ENCODE results near the gene NUFIP1. TPM values are rescaled to one million over a fixed set of nuclear protein-coding genes. Genes with fewer than 3 reads are reported as not detected.
A peak's percentile ranks its signal among the peaks of the same experiment; 100 is the strongest.

Gene NUFIP1
- total and polyA plus RNA-seq, 2 donors (not counting 1 experiment from before 2014, with no cell fraction given) = 3.5 to 5.3 TPM

DNA sequence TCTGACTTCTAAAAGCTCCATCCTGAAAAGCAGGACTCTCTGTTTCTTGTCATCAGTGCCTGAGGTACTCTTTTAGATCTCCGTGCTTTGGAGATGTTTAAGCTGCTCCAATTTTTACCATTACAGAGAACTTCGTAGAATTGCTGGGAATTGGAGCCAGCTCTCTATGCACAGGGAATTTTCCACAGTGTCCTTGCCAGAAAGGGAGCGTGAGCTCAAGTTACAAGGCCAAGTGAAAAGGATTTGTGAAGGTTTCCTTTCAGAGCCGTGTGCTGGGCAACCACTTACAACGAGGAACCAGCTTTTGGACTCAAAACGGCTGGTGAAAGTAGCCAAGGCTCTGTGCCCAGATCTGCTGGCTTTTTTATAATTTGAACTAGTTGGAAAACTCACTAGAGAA is 82.6 kb downstream of the NUFIP1 start:
- Histone ChIP-seq H4K20me1 (ENCODE audit: control insufficient read depth, extremely low read depth, insufficient read depth, low read length) (no peaks in the 10 kb centered on the region), H3K27me3 (ENCODE audit: control insufficient read depth, insufficient read depth, low read length) (no peaks in the 10 kb centered on the region), H3K9me3 (ENCODE audit: control insufficient read depth, insufficient read depth, low read depth, low read length) (no peaks in the 10 kb centered on the region), H3K79me2 (ENCODE audit: control insufficient read depth, insufficient read depth, low read length) (no peaks in the 10 kb centered on the region), H3K4me3 (replicated peaks in 1 of 4; ENCODE audit: control extremely low read depth in 1 of 4, insufficient read depth in 1 of 4, low read depth in 3 of 4, low read length in 4 of 4) (no peak overlapping the region), H3K36me3 (ENCODE audit: control insufficient read depth, insufficient read depth, low read length) (no peaks in the 10 kb centered on the region), H3K4me1 (ENCODE audit: control insufficient read depth, extremely low read depth, insufficient read depth, low read length) (peaks cover 30% of the 10 kb centered on the region), H3K9ac (ENCODE audit: insufficient read depth, low read length) (no peak overlapping the region), H3K4me2 (ENCODE audit: extremely low read depth, insufficient read depth, low read length) (peak overlapping the region; percentile 56), H2AFZ (ENCODE audit: low read length) (peak overlapping the region; percentile 33), H3K27ac (ENCODE audit: insufficient read depth, low read length) (no peak overlapping the region)
- DNase-seq (ENCODE audit: low read depth in 2 of 2) = peak; percentile 77 to 81
- TF ChIP-seq, protein P1, sequence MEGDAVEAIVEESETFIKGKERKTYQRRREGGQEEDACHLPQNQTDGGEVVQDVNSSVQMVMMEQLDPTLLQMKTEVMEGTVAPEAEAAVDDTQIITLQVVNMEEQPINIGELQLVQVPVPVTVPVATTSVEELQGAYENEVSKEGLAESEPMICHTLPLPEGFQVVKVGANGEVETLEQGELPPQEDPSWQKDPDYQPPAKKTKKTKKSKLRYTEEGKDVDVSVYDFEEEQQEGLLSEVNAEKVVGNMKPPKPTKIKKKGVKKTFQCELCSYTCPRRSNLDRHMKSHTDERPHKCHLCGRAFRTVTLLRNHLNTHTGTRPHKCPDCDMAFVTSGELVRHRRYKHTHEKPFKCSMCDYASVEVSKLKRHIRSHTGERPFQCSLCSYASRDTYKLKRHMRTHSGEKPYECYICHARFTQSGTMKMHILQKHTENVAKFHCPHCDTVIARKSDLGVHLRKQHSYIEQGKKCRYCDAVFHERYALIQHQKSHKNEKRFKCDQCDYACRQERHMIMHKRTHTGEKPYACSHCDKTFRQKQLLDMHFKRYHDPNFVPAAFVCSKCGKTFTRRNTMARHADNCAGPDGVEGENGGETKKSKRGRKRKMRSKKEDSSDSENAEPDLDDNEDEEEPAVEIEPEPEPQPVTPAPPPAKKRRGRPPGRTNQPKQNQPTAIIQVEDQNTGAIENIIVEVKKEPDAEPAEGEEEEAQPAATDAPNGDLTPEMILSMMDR (conservative IDR thresholded peaks at IDR 0.05 in 1 of 2, IDR thresholded peaks at IDR 0.05 in 1 of 2; ENCODE audit: low read depth in 1 of 2, low read length in 2 of 2) = no peak
- TF ChIP-seq EZH2 (IDR thresholded peaks at IDR 0.05; ENCODE audit: low read length, missing control alignments) = no peak

DNA sequence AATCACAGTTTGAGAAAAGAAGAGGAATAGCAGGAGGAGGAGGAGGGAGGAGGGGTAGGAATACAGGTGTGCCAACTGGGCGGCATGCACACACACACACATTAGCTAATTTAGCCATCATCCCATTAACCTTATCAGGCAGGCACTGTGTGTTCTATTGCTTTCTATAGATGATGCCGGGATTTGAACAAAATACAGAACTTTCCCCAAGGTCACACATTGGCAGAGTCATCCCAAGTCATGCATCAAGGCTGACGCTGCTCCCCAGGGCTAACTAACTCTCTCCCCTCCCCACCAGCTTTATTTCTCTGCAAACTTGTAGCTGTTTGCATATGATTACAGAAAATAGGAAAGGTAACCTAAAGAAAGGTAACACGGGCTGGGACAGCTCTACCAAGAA is 83.0 kb downstream of the NUFIP1 start:
- H3K4me3 ChIP-seq (replicated peaks in 1 of 4; ENCODE audit: control extremely low read depth in 1 of 4, insufficient read depth in 1 of 4, low read depth in 3 of 4, low read length in 4 of 4) = no peak overlapping the region
- H3K27ac ChIP-seq (ENCODE audit: insufficient read depth, low read length) = no peak overlapping the region
- H3K4me2 ChIP-seq (ENCODE audit: extremely low read depth, insufficient read depth, low read length) = no peak overlapping the region
- H3K79me2 ChIP-seq (ENCODE audit: control insufficient read depth, insufficient read depth, low read length) = no peaks in the 10 kb centered on the region
- H3K9ac ChIP-seq (ENCODE audit: insufficient read depth, low read length) = no peak overlapping the region
- no peak overlapping the region for H2AFZ ChIP-seq (ENCODE audit: low read length)
- H3K27me3 ChIP-seq (ENCODE audit: control insufficient read depth, insufficient read depth, low read length) = peaks cover under 1% of the 10 kb centered on the region
- no peaks in the 10 kb centered on the region for H4K20me1 ChIP-seq (ENCODE audit: control insufficient read depth, extremely low read depth, insufficient read depth, low read length)
- no peak for TF ChIP-seq EZH2 (IDR thresholded peaks at IDR 0.05; ENCODE audit: low read length, missing control alignments)
- TF ChIP-seq, protein P1 (conservative IDR thresholded peaks at IDR 0.05 in 1 of 2, IDR thresholded peaks at IDR 0.05 in 1 of 2; ENCODE audit: low read depth in 1 of 2, low read length in 2 of 2) = no peak
- no peak for DNase-seq (ENCODE audit: low read depth in 2 of 2)
- H3K4me1 ChIP-seq (ENCODE audit: control insufficient read depth, extremely low read depth, insufficient read depth, low read length) = peaks cover 30% of the 10 kb centered on the region
- no peaks in the 10 kb centered on the region for H3K9me3 ChIP-seq (ENCODE audit: control insufficient read depth, insufficient read depth, low read depth, low read length)
- no peaks in the 10 kb centered on the region for H3K36me3 ChIP-seq (ENCODE audit: control insufficient read depth, insufficient read depth, low read length)

DNA sequence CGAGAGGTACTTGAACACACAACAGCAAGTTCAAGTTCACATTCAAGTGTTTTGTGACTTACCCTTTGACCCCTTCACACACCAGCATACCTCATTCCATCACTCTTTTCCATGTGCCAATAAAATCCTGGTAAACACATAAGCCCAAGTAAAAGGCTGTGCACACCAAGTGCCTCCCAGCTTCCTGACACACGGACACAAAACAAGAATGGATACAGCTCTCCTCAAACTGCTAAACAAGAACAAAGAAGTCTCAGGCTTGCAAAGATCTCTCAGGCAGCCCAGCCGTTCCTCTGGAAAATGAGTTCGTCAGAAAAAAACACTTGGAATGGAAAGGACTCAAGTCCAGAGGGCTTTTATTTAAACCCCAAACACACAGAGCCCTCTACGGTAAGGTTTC is 83.7 kb downstream of the NUFIP1 start:
- no peak overlapping the region for H3K4me3 ChIP-seq (replicated peaks in 1 of 4; ENCODE audit: control extremely low read depth in 1 of 4, insufficient read depth in 1 of 4, low read depth in 3 of 4, low read length in 4 of 4)
- no peak overlapping the region for H3K9ac ChIP-seq (ENCODE audit: insufficient read depth, low read length)
- TF ChIP-seq, protein P1 (conservative IDR thresholded peaks at IDR 0.05 in 1 of 2, IDR thresholded peaks at IDR 0.05 in 1 of 2; ENCODE audit: low read depth in 1 of 2, low read length in 2 of 2) = no peak
- TF ChIP-seq EZH2 (IDR thresholded peaks at IDR 0.05; ENCODE audit: low read length, missing control alignments) = no peak
- H3K27me3 ChIP-seq (ENCODE audit: control insufficient read depth, insufficient read depth, low read length) = peaks cover 2% of the 10 kb centered on the region
- peak overlapping the region; percentile 78 for H3K4me2 ChIP-seq (ENCODE audit: extremely low read depth, insufficient read depth, low read length)
- H2AFZ ChIP-seq (ENCODE audit: low read length) = no peak overlapping the region
- no peaks in the 10 kb centered on the region for H3K9me3 ChIP-seq (ENCODE audit: control insufficient read depth, insufficient read depth, low read depth, low read length)
- H3K36me3 ChIP-seq (ENCODE audit: control insufficient read depth, insufficient read depth, low read length) = no peaks in the 10 kb centered on the region
- peak overlapping the region; percentile 88 for H3K27ac ChIP-seq (ENCODE audit: insufficient read depth, low read length)
- no peaks in the 10 kb centered on the region for H4K20me1 ChIP-seq (ENCODE audit: control insufficient read depth, extremely low read depth, insufficient read depth, low read length)
- no peak for DNase-seq (ENCODE audit: low read depth in 2 of 2)
- H3K4me1 ChIP-seq (ENCODE audit: control insufficient read depth, extremely low read depth, insufficient read depth, low read length) = peaks cover 30% of the 10 kb centered on the region
- H3K79me2 ChIP-seq (ENCODE audit: control insufficient read depth, insufficient read depth, low read length) = no peaks in the 10 kb centered on the region

All from fibroblast of lung (primary cell).